Astrocyte of the hippocampus (primary cell): ENCODE results near the gene HABP4.
A peak's percentile ranks its signal among the peaks of the same experiment; 100 is the strongest.

Source experiments
- DNase-seq: peaks from one replicate; pipeline ENCODE4 v3.0.0; 2011; ENCODE audit warnings: low read depth, low spot score

The HABP4 gene

GRCh38 chr9:96449845-96450612 is at the start of gene HABP4:
TSS of gene HABP4 (plus strand) at chr9:96450169. CDS start at chr9:96450280, 111 bp downstream.
- peak; percentile 99 for DNase-seq

- no peak for DNase-seq
Observed at GRCh38 chr9:96408409-96409280, 41.3 kb upstream of the HABP4 start.

GRCh38 chr9:96411129-96411838 is 38.7 kb upstream of the HABP4 start:
- no peak for DNase-seq

- no peak for DNase-seq
Observed at GRCh38 chr9:96412174-96412913, 37.6 kb upstream of the HABP4 start.

- DNase-seq: peak; percentile 9
Observed at GRCh38 chr9:96413302-96414221, 36.4 kb upstream of the HABP4 start.

- peak; percentile 92 for DNase-seq
Observed at GRCh38 chr9:96417051-96417586, 32.9 kb upstream of the HABP4 start.

GRCh38 chr9:96417661-96418082 is 32.3 kb upstream of the HABP4 start:
- DNase-seq: peak; percentile 53

GRCh38 chr9:96418083-96418919 is 31.7 kb upstream of the HABP4 start, which contains the start of gene ZNF367:
TSS of gene ZNF367 (minus strand) at chr9:96418370. CDS start at chr9:96418032, 338 bp downstream.
- DNase-seq: peak; percentile 100

- DNase-seq: peak; percentile 84
Observed at GRCh38 chr9:96418920-96419690, 30.9 kb upstream of the HABP4 start.

GRCh38 chr9:96419691-96419969 is 30.3 kb upstream of the HABP4 start:
- DNase-seq: no peak

- DNase-seq: peak; percentile 95
Observed at GRCh38 chr9:96420468-96421219, 29.3 kb upstream of the HABP4 start.

- no peak for DNase-seq
Observed at GRCh38 chr9:96423322-96423984, 26.5 kb upstream of the HABP4 start.

- no peak for DNase-seq
Observed at GRCh38 chr9:96423985-96424336, 26.0 kb upstream of the HABP4 start.

- no peak for DNase-seq
Observed at GRCh38 chr9:96425500-96426169, 24.3 kb upstream of the HABP4 start.

- DNase-seq: no peak
Observed at GRCh38 chr9:96429732-96430131, 20.2 kb upstream of the HABP4 start.

- DNase-seq: no peak
Observed at GRCh38 chr9:96430377-96430776, 19.6 kb upstream of the HABP4 start.

- no peak for DNase-seq
Observed at GRCh38 chr9:96435345-96435744, 14.6 kb upstream of the HABP4 start.
